IPS-18c (cell line): Measurements from ENCODE around the gene DDX39A.
"Not testable (repeated sequence)": the region's sequence is repeated elsewhere in the genome, so short reads cannot be mapped to it uniquely, and the experiment has no call there.

Experiments
- H3K4me3 ChIP-seq: 2 replicates; pipeline ENCODE4 v1.7.0; 2013; ENCODE audit warnings: low read depth, mild to moderate bottlenecking, low read length, moderate library complexity; ENCODE audit not compliant: insufficient read depth
- H3K9me3 ChIP-seq: one replicate; pipeline ENCODE4 v1.6.1; 2013; ENCODE audit warnings: mild to moderate bottlenecking, low read length, moderate library complexity; ENCODE audit not compliant: control insufficient read depth, insufficient read depth

DDX39A gene

DNA sequence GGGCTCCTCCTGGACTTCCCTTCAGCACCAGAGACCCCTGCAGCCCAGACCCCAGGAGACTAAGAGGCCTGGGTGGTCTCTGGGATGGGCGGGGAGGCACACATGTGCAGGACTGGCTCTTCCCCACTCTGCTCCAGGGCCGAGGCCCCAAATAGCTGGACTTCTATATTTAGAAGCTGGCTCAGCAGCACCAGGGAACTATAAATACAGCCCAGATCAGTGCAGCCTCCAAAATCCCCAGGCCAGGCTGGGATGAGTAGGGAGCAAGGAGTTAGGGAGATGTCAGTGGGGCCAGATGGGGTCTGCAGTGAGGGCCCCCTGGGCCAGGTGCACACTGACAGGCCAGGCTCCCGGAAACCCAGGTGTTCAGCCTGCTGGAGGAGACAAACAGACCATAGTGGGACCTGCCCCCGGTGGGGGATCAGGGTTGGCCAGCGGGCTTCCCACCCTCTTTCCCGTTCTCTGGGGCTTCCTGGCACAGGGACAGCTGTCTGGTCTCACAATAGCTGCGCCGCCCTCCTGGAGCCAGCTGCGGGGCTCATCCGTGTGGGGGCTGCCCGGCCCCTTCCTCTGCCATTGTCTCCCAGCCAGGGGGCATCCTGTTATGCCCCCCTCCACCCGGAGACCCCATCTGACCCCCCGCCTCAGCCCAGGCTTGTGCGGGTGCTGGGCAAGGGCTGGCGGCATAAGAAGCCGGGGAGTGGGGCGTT is 43.4 kb downstream of the DDX39A start:
- H3K4me3 ChIP-seq, result no peak overlapping the region
- no peaks in the 10 kb centered on the region for H3K9me3 ChIP-seq

GRCh38 chr19:14375055-14375581 is 44.0 kb downstream of the DDX39A start:
- H3K9me3 ChIP-seq, result no peaks in the 10 kb centered on the region
- no peak overlapping the region for H3K4me3 ChIP-seq

- not testable (repeated sequence) for H3K4me3 ChIP-seq, H3K9me3 ChIP-seq
Measured at GRCh38 chr19:14374313-14374712, 44.8 kb downstream of the DDX39A start.

DNA sequence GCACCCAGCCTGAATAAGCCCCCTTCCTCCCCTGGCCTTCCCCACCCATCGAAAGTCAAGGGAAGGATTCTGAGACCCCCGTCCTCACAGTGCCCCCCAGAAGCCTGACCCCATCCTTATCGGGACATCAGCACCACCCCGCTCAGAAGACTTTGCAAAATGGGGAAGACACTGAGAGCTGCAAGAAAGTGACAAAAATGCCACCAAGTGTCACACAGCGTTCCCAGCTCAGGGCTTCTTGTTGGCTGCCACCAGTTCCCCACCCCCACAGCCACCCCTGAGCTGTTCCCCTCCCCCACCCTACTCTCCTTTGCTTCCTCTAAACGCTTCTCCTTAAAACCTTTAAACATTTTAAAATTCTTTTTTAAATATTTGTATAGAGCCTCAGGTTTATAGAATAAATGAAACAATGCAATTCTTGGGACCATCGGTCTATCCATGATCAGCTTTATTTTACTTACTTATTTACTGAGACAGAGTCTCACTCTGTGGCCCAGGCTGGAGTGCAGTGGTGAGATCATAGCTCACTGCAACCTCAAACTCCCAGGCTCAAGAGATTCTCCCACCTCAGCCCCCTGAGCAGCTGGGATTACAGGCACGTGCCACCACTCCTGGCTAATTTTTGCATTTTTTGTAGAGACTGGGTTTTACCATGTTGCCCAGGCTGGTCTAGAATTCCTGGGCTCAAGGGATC is 46.6 kb downstream of the DDX39A start:
- not testable (repeated sequence) for H3K4me3 ChIP-seq, H3K9me3 ChIP-seq

DNA sequence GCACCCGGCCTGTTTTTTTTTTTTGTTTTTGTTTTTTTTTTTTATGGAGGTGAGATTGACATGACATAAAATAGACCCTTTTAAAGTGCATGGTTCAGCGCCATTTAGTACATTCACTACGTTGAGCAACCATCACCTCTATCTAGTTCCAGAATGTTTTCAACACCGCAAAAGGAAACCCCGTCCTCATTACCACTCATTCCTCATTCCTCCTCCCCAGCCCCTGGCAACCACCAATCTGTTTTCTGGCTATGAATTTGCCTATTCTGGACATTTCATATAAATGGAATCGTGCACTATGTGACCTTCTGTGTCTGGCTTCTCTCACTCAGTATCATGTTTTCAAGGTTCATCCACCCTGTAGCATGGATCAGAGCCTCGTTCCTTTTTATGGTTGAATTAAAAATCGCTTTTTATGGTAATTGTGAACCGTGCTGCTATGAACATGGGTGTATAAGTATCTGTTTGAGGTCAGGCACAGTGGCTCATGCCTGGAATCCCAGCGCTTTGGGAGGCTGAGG is 47.8 kb downstream of the DDX39A start:
- no peaks in the 10 kb centered on the region for H3K9me3 ChIP-seq
- no peak overlapping the region for H3K4me3 ChIP-seq

DNA sequence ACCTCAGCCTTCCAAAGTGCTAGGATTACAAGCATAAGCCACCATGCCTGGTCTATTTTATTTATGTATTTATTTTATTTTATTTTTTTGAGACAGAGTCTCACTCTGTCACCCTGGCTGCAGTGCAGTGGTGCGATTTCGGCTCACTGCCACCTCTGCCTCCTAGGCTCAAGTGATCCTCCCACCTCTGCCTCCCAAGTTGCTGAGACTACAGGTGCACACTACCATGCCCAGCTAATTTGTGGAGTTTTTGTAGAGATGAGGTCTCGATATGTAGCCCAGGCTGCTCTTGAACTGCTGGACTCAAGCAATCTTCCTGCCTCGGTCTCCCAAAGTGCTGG is 48.2 kb downstream of the DDX39A start:
- Histone ChIP-seq H3K9me3 (no peaks in the 10 kb centered on the region), H3K4me3 (no peak overlapping the region)

GRCh38 chr19:14370169-14370939 is 48.8 kb downstream of the DDX39A start:
- H3K4me3 ChIP-seq, result no peak overlapping the region
- H3K9me3 ChIP-seq, result no peaks in the 10 kb centered on the region

GRCh38 chr19:14369399-14370168 is 49.6 kb downstream of the DDX39A start:
- Histone ChIP-seq H3K4me3 (no peak overlapping the region), H3K9me3 (no peaks in the 10 kb centered on the region)

DNA sequence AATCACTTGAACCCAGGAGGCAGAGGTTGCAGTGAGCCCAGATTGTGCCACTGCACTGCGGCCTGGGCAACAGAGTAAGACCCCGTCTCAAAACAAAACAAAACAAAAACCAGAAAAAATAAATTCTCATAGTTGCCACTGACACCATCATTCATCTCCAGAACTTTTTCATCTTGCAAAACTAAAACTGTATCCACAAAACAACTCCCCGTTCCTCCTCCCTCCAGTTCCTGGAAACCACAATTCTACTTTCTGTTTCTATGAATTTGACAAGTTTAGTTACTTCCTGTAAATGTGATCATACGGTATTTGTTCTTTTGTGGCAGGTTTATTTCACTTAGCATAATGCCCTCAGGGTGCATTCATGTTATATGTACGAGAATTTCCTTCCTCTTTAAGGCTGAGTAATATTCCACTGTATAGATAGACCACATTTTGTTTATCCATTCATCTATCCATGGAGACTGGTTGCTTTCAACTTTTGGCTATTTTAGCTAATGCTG is 51.1 kb downstream of the DDX39A start:
- Histone ChIP-seq H3K4me3 (no peak overlapping the region), H3K9me3 (no peaks in the 10 kb centered on the region)

- Histone ChIP-seq H3K4me3 (no peak overlapping the region), H3K9me3 (no peaks in the 10 kb centered on the region)
Measured at GRCh38 chr19:14367016-14367415, 52.1 kb downstream of the DDX39A start.

DNA sequence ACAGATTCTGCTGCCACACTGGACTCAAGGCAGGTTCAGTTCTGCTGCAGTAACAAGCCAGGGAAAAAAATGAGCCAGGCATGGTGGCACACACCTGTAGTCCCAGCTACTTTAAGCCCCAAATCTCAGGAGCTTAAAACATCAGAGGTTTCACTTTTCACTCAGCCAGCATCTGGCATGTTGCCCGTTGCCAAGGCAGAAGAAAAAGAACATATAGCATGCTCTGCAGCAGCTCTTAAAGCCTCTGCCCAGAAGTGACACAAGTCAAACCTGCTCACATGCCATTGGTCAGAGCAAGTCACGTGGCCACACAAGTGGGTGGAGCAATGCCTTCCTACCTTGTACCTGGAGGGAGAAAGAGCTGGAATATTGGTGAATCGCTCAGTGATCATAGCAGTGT is 52.6 kb downstream of the DDX39A start:
- Histone ChIP-seq H3K4me3 (no peak overlapping the region), H3K9me3 (no peaks in the 10 kb centered on the region)

GRCh38 chr19:14364098-14364443 is 55.1 kb downstream of the DDX39A start:
- H3K4me3 ChIP-seq, result peak overlapping the region; percentile 35; the same call in 1 of the 2 replicates
- not testable (repeated sequence) for H3K9me3 ChIP-seq

GRCh38 chr19:14363183-14364097 is 55.7 kb downstream of the DDX39A start:
- H3K9me3 ChIP-seq, result no peaks in the 10 kb centered on the region
- H3K4me3 ChIP-seq, result peak overlapping the region; percentile 35; the same call in 1 of the 2 replicates

DNA sequence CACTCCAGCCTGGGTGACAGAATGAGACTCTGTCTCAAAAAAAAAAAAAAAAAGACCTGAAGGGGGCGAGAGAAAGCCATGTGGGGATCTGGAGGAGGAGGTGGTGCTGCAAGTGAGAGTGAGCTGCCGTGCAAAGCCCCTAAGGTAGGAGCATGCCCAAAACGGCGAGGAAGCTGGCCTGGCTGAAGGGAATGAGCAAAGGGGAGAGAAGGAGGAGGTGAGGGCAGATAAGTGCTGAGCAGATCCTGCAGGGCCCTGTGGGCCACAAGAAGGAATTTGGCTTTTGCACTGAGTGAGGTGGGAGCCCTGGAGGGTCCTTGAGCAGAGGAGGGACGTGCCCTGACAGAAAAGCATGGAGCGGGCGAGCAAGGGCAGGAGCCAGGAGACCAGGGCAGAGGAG is 57.3 kb downstream of the DDX39A start:
- Histone ChIP-seq H3K4me3 (no peak overlapping the region), H3K9me3 (no peaks in the 10 kb centered on the region)
